ENCODE data around the gene MRPS6. TPM values are rescaled to one million over a fixed set of nuclear protein-coding genes. Genes with fewer than 3 reads are reported as not detected.

The MRPS6 gene
- 100 to 1,000 TPM; 127 to 146 (median 142) TPM for polyA plus RNA-seq (ENCODE audit: insufficient read length in 3 of 3)

GRCh38 chr21:34073032-34073748, at the start of gene MRPS6, which contains the start of gene SLC5A3:
Gene MRPS6, plus strand, starts transcription at chr21:34073578. Its CDS starts 123 bp downstream, at chr21:34073701.
Gene SLC5A3, plus strand, starts transcription at chr21:34073578. Its CDS starts 21,621 bp downstream, at chr21:34095199.
- peak; percentile 70 to 77 (median 77) for DNase-seq (ENCODE audit: low read depth in 3 of 3, low spot score in 2 of 3)

GRCh38 chr21:34023691-34024373, 49.5 kb upstream of the MRPS6 start:
- DNase-seq (ENCODE audit: low read depth in 3 of 3, low spot score in 2 of 3): no peak

GRCh38 chr21:34024374-34024693, 49.0 kb upstream of the MRPS6 start:
- no peak for DNase-seq (ENCODE audit: low read depth in 3 of 3, low spot score in 2 of 3)

GRCh38 chr21:34027721-34028461, 45.5 kb upstream of the MRPS6 start:
- no peak for DNase-seq (ENCODE audit: low read depth in 3 of 3, low spot score in 2 of 3)

GRCh38 chr21:34029743-34030528, 43.4 kb upstream of the MRPS6 start:
- peak in 2 of 3 donors; percentile 52 to 61 for DNase-seq (ENCODE audit: low read depth in 3 of 3, low spot score in 2 of 3)

GRCh38 chr21:34031835-34032370, 41.5 kb upstream of the MRPS6 start:
- DNase-seq (ENCODE audit: low read depth in 3 of 3, low spot score in 2 of 3): no peak

- DNase-seq (ENCODE audit: low read depth in 3 of 3, low spot score in 2 of 3): peak in 1 of 3 donors; percentile 40
Measured at GRCh38 chr21:34034369-34035014, 38.9 kb upstream of the MRPS6 start.

- DNase-seq (ENCODE audit: low read depth in 3 of 3, low spot score in 2 of 3): no peak
Measured at GRCh38 chr21:34035619-34036354, 37.6 kb upstream of the MRPS6 start.

GRCh38 chr21:34037009-34037795, 36.2 kb upstream of the MRPS6 start:
- DNase-seq (ENCODE audit: low read depth in 3 of 3, low spot score in 2 of 3): peak in 1 of 3 donors; percentile 15

- no peak for DNase-seq (ENCODE audit: low read depth in 3 of 3, low spot score in 2 of 3)
Measured at GRCh38 chr21:34039678-34040382, 33.5 kb upstream of the MRPS6 start.

- DNase-seq (ENCODE audit: low read depth in 3 of 3, low spot score in 2 of 3): no peak
Measured at GRCh38 chr21:34042735-34043134, 30.6 kb upstream of the MRPS6 start.

GRCh38 chr21:34043333-34043732, 30.0 kb upstream of the MRPS6 start:
- no peak for DNase-seq (ENCODE audit: low read depth in 3 of 3, low spot score in 2 of 3)

- no peak for DNase-seq (ENCODE audit: low read depth in 3 of 3, low spot score in 2 of 3)
Measured at GRCh38 chr21:34046917-34047316, 26.5 kb upstream of the MRPS6 start.

GRCh38 chr21:34047835-34048234, 25.5 kb upstream of the MRPS6 start:
- no peak for DNase-seq (ENCODE audit: low read depth in 3 of 3, low spot score in 2 of 3)

GRCh38 chr21:34052171-34052570, 21.2 kb upstream of the MRPS6 start:
- no peak for DNase-seq (ENCODE audit: low read depth in 3 of 3, low spot score in 2 of 3)

- no peak for DNase-seq (ENCODE audit: low read depth in 3 of 3, low spot score in 2 of 3)
Measured at GRCh38 chr21:34054259-34054658, 19.1 kb upstream of the MRPS6 start.

- no peak for DNase-seq (ENCODE audit: low read depth in 3 of 3, low spot score in 2 of 3)
Measured at GRCh38 chr21:34055615-34056014, 17.8 kb upstream of the MRPS6 start.

- no peak for DNase-seq (ENCODE audit: low read depth in 3 of 3, low spot score in 2 of 3)
Measured at GRCh38 chr21:34061983-34062382, 11.4 kb upstream of the MRPS6 start.

Measured in right renal cortex interstitium (tissue), 3 donors.